Epidermal melanocyte (primary cell): Measurements from ENCODE around the gene HAND2.
A peak's percentile ranks its signal among the peaks of the same experiment; 100 is the strongest.

Source experiments
- DNase-seq: peaks from one replicate; pipeline ENCODE4 v3.0.0; 2011; ENCODE audit warnings: low spot score; ENCODE audit not compliant: insufficient read length

HAND2 gene

GRCh38 chr4:173503330-173504180 is 26.5 kb downstream of the HAND2 start:
- DNase-seq, result no peak

GRCh38 chr4:173502282-173502681 is 27.7 kb downstream of the HAND2 start:
- DNase-seq, result no peak

- no peak for DNase-seq
Measured at GRCh38 chr4:173501592-173502150, 28.4 kb downstream of the HAND2 start.

GRCh38 chr4:173500841-173501591 is 29.0 kb downstream of the HAND2 start:
- no peak for DNase-seq

GRCh38 chr4:173499658-173500535 is 30.1 kb downstream of the HAND2 start:
- DNase-seq, result no peak

GRCh38 chr4:173498771-173499170 is 31.3 kb downstream of the HAND2 start:
- DNase-seq, result no peak

GRCh38 chr4:173498023-173498422 is 32.0 kb downstream of the HAND2 start:
- DNase-seq, result no peak

- peak; percentile 68 for DNase-seq
Measured at GRCh38 chr4:173494013-173494970, 35.7 kb downstream of the HAND2 start.

GRCh38 chr4:173493041-173493440 is 37.0 kb downstream of the HAND2 start:
- DNase-seq, result no peak

GRCh38 chr4:173492315-173492714 is 37.7 kb downstream of the HAND2 start:
- no peak for DNase-seq

- no peak for DNase-seq
Measured at GRCh38 chr4:173490817-173491528, 39.1 kb downstream of the HAND2 start.

GRCh38 chr4:173490256-173490655 is 39.8 kb downstream of the HAND2 start:
- DNase-seq, result no peak

GRCh38 chr4:173489514-173489913 is 40.5 kb downstream of the HAND2 start:
- DNase-seq, result no peak

- DNase-seq, result no peak
Measured at GRCh38 chr4:173488656-173489055, 41.4 kb downstream of the HAND2 start.

GRCh38 chr4:173488074-173488473 is 42.0 kb downstream of the HAND2 start:
- DNase-seq, result no peak

- DNase-seq, result no peak
Measured at GRCh38 chr4:173486714-173487392, 43.2 kb downstream of the HAND2 start.

GRCh38 chr4:173485164-173485563 is 44.9 kb downstream of the HAND2 start:
- no peak for DNase-seq

- DNase-seq, result no peak
Measured at GRCh38 chr4:173482330-173482931, 47.6 kb downstream of the HAND2 start.

GRCh38 chr4:173478913-173479283 is 51.1 kb downstream of the HAND2 start:
- no peak for DNase-seq
